ENCODE results near the gene SCG5. TPM values are rescaled to one million over a fixed set of nuclear protein-coding genes. Genes with fewer than 3 reads are reported as not detected.
A peak's percentile ranks its signal among the peaks of the same experiment; 100 is the strongest.

The SCG5 gene
- polyA plus RNA-seq, 1 donor (not counting 4 experiments of a cell fraction or from before 2014, with no cell fraction given): 15.8 TPM

DNA sequence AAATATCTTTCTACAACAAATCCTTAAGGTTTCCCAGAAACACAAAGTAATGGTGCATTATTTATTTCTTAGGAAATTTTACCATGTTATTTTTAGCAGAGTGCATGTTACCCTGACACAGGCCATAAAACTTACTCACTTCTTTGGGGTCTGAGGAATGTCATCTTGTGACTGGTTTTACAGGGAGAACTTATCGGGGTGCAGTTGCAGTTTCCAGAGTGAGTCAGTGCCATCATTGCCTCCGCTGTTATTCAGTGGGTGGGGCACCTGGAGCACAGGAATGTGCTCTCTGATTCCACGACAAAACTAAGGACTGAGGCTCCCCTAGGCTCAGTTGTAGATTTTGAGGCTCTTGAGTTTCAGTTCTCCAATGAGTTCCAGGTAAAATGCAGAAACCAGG is 65.2 kb downstream of the SCG5 start:
- no peak overlapping the region for H2AFZ ChIP-seq (ENCODE audit: control insufficient read depth, low read length)
- H3K4me2 ChIP-seq (ENCODE audit: control insufficient read depth, extremely low read depth, insufficient read depth, low read depth, low read length): peak overlapping the region; percentile 45
- H3K9me3 ChIP-seq (ENCODE audit: control insufficient read depth, low read depth, low read length): no peaks in the 10 kb centered on the region
- no peak overlapping the region for H3K4me3 ChIP-seq (ENCODE audit: control insufficient read depth in 2 of 3, extremely low read depth in 1 of 3, insufficient read depth in 2 of 3, low read depth in 1 of 3, low read length in 3 of 3)
- no peak overlapping the region for H3K27ac ChIP-seq (ENCODE audit: control insufficient read depth, insufficient read depth, low read length)
- H3K36me3 ChIP-seq (ENCODE audit: control insufficient read depth in 2 of 2, extremely low read depth in 1 of 2, insufficient read depth in 2 of 2, low read length in 2 of 2): no peaks in the 10 kb centered on the region
- FAIRE-seq: peak; percentile 39
- H4K20me1 ChIP-seq (ENCODE audit: control insufficient read depth, extremely low read depth, insufficient read depth, low read length): no peaks in the 10 kb centered on the region
- TF ChIP-seq, protein P1, sequence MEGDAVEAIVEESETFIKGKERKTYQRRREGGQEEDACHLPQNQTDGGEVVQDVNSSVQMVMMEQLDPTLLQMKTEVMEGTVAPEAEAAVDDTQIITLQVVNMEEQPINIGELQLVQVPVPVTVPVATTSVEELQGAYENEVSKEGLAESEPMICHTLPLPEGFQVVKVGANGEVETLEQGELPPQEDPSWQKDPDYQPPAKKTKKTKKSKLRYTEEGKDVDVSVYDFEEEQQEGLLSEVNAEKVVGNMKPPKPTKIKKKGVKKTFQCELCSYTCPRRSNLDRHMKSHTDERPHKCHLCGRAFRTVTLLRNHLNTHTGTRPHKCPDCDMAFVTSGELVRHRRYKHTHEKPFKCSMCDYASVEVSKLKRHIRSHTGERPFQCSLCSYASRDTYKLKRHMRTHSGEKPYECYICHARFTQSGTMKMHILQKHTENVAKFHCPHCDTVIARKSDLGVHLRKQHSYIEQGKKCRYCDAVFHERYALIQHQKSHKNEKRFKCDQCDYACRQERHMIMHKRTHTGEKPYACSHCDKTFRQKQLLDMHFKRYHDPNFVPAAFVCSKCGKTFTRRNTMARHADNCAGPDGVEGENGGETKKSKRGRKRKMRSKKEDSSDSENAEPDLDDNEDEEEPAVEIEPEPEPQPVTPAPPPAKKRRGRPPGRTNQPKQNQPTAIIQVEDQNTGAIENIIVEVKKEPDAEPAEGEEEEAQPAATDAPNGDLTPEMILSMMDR (optimal IDR thresholded peaks at IDR 0.05 in 1 of 3, IDR thresholded peaks at IDR 0.05 in 1 of 3, conservative IDR thresholded peaks at IDR 0.05 in 1 of 3; ENCODE audit: extremely low read depth in 1 of 3, insufficient read depth in 2 of 3, low read length in 3 of 3): no peak
- TF ChIP-seq EZH2 (IDR thresholded peaks at IDR 0.05; ENCODE audit: low read length): no peak
- no peaks in the 10 kb centered on the region for H3K9me1 ChIP-seq (ENCODE audit: control insufficient read depth, extremely low read depth, insufficient read depth, low read length)
- dilution Hi-C loops (cut with MboI; ENCODE audit: extremely low pct_ligation_motif_present, low sequenced_read_pairs): no loop called here
- H3K79me2 ChIP-seq (ENCODE audit: control insufficient read depth, insufficient read depth, low read length): no peaks in the 10 kb centered on the region
- peaks cover 18% of the 10 kb centered on the region for H3K4me1 ChIP-seq (ENCODE audit: control insufficient read depth, extremely low read depth, insufficient read depth, low read length)
- peak; percentile 63 for DNase-seq (ENCODE audit: low read depth, low spot score)
- H3K9ac ChIP-seq (ENCODE audit: control insufficient read depth, extremely low read depth, insufficient read depth, low read length): no peak overlapping the region
- H3K27me3 ChIP-seq (ENCODE audit: control insufficient read depth, extremely low read depth, insufficient read depth, low read length): no peaks in the 10 kb centered on the region

DNA sequence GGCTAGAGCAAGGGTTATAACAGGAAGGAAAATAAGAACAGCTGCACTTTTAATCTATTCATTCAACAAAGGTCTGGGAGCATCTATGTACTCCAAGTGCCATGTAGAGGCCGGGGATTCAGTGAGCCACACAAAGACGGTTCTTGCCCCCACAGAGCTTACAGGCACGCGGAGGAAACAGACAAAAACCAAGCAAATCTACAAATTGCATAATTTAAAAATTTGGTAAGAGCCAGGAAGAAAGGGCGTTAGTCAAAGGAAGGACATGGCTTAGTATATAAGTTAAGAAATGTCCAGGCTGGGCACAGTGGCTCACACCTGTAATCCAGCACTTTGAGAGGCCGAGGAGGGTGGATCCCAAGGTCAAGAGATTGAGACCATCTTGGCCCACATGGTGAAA is 65.9 kb downstream of the SCG5 start:
- no peaks in the 10 kb centered on the region for H3K79me2 ChIP-seq (ENCODE audit: control insufficient read depth, insufficient read depth, low read length)
- H3K9me3 ChIP-seq (ENCODE audit: control insufficient read depth, low read depth, low read length): no peaks in the 10 kb centered on the region
- FAIRE-seq (no peak), DNase-seq (ENCODE audit: low read depth, low spot score) (no peak)
- H3K9ac ChIP-seq (ENCODE audit: control insufficient read depth, extremely low read depth, insufficient read depth, low read length): no peak overlapping the region
- H3K27me3 ChIP-seq (ENCODE audit: control insufficient read depth, extremely low read depth, insufficient read depth, low read length): no peaks in the 10 kb centered on the region
- no peak overlapping the region for H2AFZ ChIP-seq (ENCODE audit: control insufficient read depth, low read length)
- H3K4me2 ChIP-seq (ENCODE audit: control insufficient read depth, extremely low read depth, insufficient read depth, low read depth, low read length): no peak overlapping the region
- H3K4me3 ChIP-seq (ENCODE audit: control insufficient read depth in 2 of 3, extremely low read depth in 1 of 3, insufficient read depth in 2 of 3, low read depth in 1 of 3, low read length in 3 of 3): no peak overlapping the region
- H3K4me1 ChIP-seq (ENCODE audit: control insufficient read depth, extremely low read depth, insufficient read depth, low read length): peaks cover 18% of the 10 kb centered on the region
- no peak for TF ChIP-seq EZH2 (IDR thresholded peaks at IDR 0.05; ENCODE audit: low read length)
- TF ChIP-seq, protein P1 (optimal IDR thresholded peaks at IDR 0.05 in 1 of 3, IDR thresholded peaks at IDR 0.05 in 1 of 3, conservative IDR thresholded peaks at IDR 0.05 in 1 of 3; ENCODE audit: extremely low read depth in 1 of 3, insufficient read depth in 2 of 3, low read length in 3 of 3): no peak
- H3K9me1 ChIP-seq (ENCODE audit: control insufficient read depth, extremely low read depth, insufficient read depth, low read length): no peaks in the 10 kb centered on the region
- dilution Hi-C loops (cut with MboI; ENCODE audit: extremely low pct_ligation_motif_present, low sequenced_read_pairs): no loop called here
- no peaks in the 10 kb centered on the region for H3K36me3 ChIP-seq (ENCODE audit: control insufficient read depth in 2 of 2, extremely low read depth in 1 of 2, insufficient read depth in 2 of 2, low read length in 2 of 2)
- no peak overlapping the region for H3K27ac ChIP-seq (ENCODE audit: control insufficient read depth, insufficient read depth, low read length)
- H4K20me1 ChIP-seq (ENCODE audit: control insufficient read depth, extremely low read depth, insufficient read depth, low read length): no peaks in the 10 kb centered on the region
